HUES6 (cell line): Measurements from ENCODE around the gene DKC1.

Experiments
- H3K27ac ChIP-seq: 2 replicates; pipeline ENCODE4 v1.7.0; 2013; ENCODE audit warnings: low read depth, mild to moderate bottlenecking, low read length, inconsistent platforms
- H3K27me3 ChIP-seq: 2 replicates; pipeline ENCODE4 v1.6.1; 2013; ENCODE audit warnings: low read length; ENCODE audit not compliant: control insufficient read depth, insufficient read depth
- H3K36me3 ChIP-seq: 2 replicates; pipeline ENCODE4 v1.6.1; 2013; ENCODE audit warnings: low read length; ENCODE audit not compliant: control insufficient read depth, insufficient read depth
- H3K4me1 ChIP-seq: 2 replicates; pipeline ENCODE4 v1.6.1; 2013; ENCODE audit warnings: low read length; ENCODE audit not compliant: control insufficient read depth, insufficient read depth
- H3K4me3 ChIP-seq: 2 replicates; pipeline ENCODE4 v1.5.1; 2013; ENCODE audit warnings: low read depth, low read length
- H3K9ac ChIP-seq: one replicate; pipeline ENCODE4 v1.6.1; 2013; ENCODE audit warnings: mild to moderate bottlenecking, low read length
- H3K9me3 ChIP-seq: 2 replicates; pipeline ENCODE4 v1.6.1; 2013; ENCODE audit warnings: low read depth, low read length; ENCODE audit not compliant: control insufficient read depth, insufficient read depth

DKC1 gene

GRCh38 chrX:154761977-154762536, 607 bp upstream of the DKC1 start:
- H3K4me3 ChIP-seq = peak overlapping the region; percentile 56
- peaks cover 11% of the 10 kb centered on the region; the same call in 1 of the 2 replicates for H3K9me3 ChIP-seq
- peaks cover 26% of the 10 kb centered on the region for H3K36me3 ChIP-seq
- H3K9ac ChIP-seq = peak overlapping the region; percentile 18
- H3K4me1 ChIP-seq = peaks cover 6% of the 10 kb centered on the region; the same call in 1 of the 2 replicates
- no peaks in the 10 kb centered on the region for H3K27me3 ChIP-seq
- H3K27ac ChIP-seq = no peak overlapping the region; the same call in 1 of the 2 replicates

- H3K9me3 ChIP-seq = peaks cover 10% of the 10 kb centered on the region; the same call in 1 of the 2 replicates
- no peak overlapping the region for H3K4me3 ChIP-seq
- no peak overlapping the region for H3K27ac ChIP-seq
- H3K27me3 ChIP-seq = no peaks in the 10 kb centered on the region
- H3K9ac ChIP-seq = no peak overlapping the region
- H3K36me3 ChIP-seq = peaks cover 89% of the 10 kb centered on the region
- no peaks in the 10 kb centered on the region for H3K4me1 ChIP-seq
These were observed 12.0 kb downstream of the DKC1 start for GRCh38 chrX:154774622-154775021.

GRCh38 chrX:154775419-154776349, 13.0 kb downstream of the DKC1 start:
- no peak overlapping the region for H3K4me3 ChIP-seq
- no peaks in the 10 kb centered on the region for H3K4me1 ChIP-seq
- H3K9me3 ChIP-seq = peaks cover 8% of the 10 kb centered on the region; the same call in 1 of the 2 replicates
- no peaks in the 10 kb centered on the region for H3K27me3 ChIP-seq
- peaks cover 82% of the 10 kb centered on the region for H3K36me3 ChIP-seq
- H3K9ac ChIP-seq = no peak overlapping the region
- no peak overlapping the region for H3K27ac ChIP-seq

- no peak overlapping the region for H3K27ac ChIP-seq
- H3K9me3 ChIP-seq = peaks cover 11% of the 10 kb centered on the region; the same call in 1 of the 2 replicates
- H3K4me3 ChIP-seq = no peak overlapping the region
- H3K9ac ChIP-seq = no peak overlapping the region
- H3K36me3 ChIP-seq = peaks cover 75% of the 10 kb centered on the region
- H3K27me3 ChIP-seq = no peaks in the 10 kb centered on the region
- no peaks in the 10 kb centered on the region for H3K4me1 ChIP-seq
These were observed 14.1 kb downstream of the DKC1 start for GRCh38 chrX:154776753-154777152.

GRCh38 chrX:154779261-154779660, 16.6 kb downstream of the DKC1 start:
- H3K4me1 ChIP-seq = no peaks in the 10 kb centered on the region
- no peak overlapping the region for H3K27ac ChIP-seq
- peaks cover 61% of the 10 kb centered on the region for H3K36me3 ChIP-seq
- no peak overlapping the region for H3K9ac ChIP-seq
- H3K4me3 ChIP-seq = no peak overlapping the region
- no peaks in the 10 kb centered on the region for H3K27me3 ChIP-seq
- peaks cover 7% of the 10 kb centered on the region; the same call in 1 of the 2 replicates for H3K9me3 ChIP-seq

GRCh38 chrX:154780968-154781367, 18.3 kb downstream of the DKC1 start:
- H3K9me3 ChIP-seq = peaks cover 12% of the 10 kb centered on the region; the same call in 1 of the 2 replicates
- no peak overlapping the region for H3K9ac ChIP-seq
- no peaks in the 10 kb centered on the region for H3K27me3 ChIP-seq
- H3K4me1 ChIP-seq = no peaks in the 10 kb centered on the region
- H3K4me3 ChIP-seq = no peak overlapping the region
- H3K36me3 ChIP-seq = peaks cover 50% of the 10 kb centered on the region
- H3K27ac ChIP-seq = no peak overlapping the region

GRCh38 chrX:154784149-154784995, 21.7 kb downstream of the DKC1 start:
- Histone ChIP-seq H3K9me3 (peaks cover 20% of the 10 kb centered on the region; the same call in 1 of the 2 replicates), H3K27ac (no peak overlapping the region), H3K27me3 (no peaks in the 10 kb centered on the region), H3K36me3 (peaks cover 19% of the 10 kb centered on the region), H3K4me1 (no peaks in the 10 kb centered on the region), H3K9ac (no peak overlapping the region), H3K4me3 (no peak overlapping the region)

- no peaks in the 10 kb centered on the region for H3K27me3 ChIP-seq
- H3K4me1 ChIP-seq = no peaks in the 10 kb centered on the region
- H3K4me3 ChIP-seq = no peak overlapping the region
- peaks cover 15% of the 10 kb centered on the region for H3K36me3 ChIP-seq
- no peak overlapping the region for H3K27ac ChIP-seq
- peaks cover 22% of the 10 kb centered on the region; the same call in 1 of the 2 replicates for H3K9me3 ChIP-seq
- no peak overlapping the region for H3K9ac ChIP-seq
These were observed 23.1 kb downstream of the DKC1 start for GRCh38 chrX:154785716-154786115.

GRCh38 chrX:154791467-154791866, 28.8 kb downstream of the DKC1 start:
- Histone ChIP-seq H3K27me3 (no peaks in the 10 kb centered on the region), H3K9me3 (peaks cover 18% of the 10 kb centered on the region; the same call in 1 of the 2 replicates), H3K4me3 (no peak overlapping the region), H3K36me3 (peaks cover 2% of the 10 kb centered on the region; the same call in 1 of the 2 replicates), H3K4me1 (peaks cover 2% of the 10 kb centered on the region; the same call in 1 of the 2 replicates), H3K27ac (no peak overlapping the region), H3K9ac (no peak overlapping the region)

- Histone ChIP-seq H3K27ac (no peak overlapping the region), H3K9me3 (peaks cover 18% of the 10 kb centered on the region; the same call in 1 of the 2 replicates), H3K36me3 (peaks cover 2% of the 10 kb centered on the region; the same call in 1 of the 2 replicates), H3K4me1 (peaks cover 6% of the 10 kb centered on the region; the same call in 1 of the 2 replicates), H3K9ac (no peak overlapping the region), H3K4me3 (no peak overlapping the region), H3K27me3 (no peaks in the 10 kb centered on the region)
These were observed 29.3 kb downstream of the DKC1 start for GRCh38 chrX:154791939-154792338.
